ENCODE results near the gene XRCC6.
"Not testable (repeated sequence)": the region's sequence is repeated elsewhere in the genome, so short reads cannot be mapped to it uniquely, and the experiment has no call there.

Gene XRCC6

DNA sequence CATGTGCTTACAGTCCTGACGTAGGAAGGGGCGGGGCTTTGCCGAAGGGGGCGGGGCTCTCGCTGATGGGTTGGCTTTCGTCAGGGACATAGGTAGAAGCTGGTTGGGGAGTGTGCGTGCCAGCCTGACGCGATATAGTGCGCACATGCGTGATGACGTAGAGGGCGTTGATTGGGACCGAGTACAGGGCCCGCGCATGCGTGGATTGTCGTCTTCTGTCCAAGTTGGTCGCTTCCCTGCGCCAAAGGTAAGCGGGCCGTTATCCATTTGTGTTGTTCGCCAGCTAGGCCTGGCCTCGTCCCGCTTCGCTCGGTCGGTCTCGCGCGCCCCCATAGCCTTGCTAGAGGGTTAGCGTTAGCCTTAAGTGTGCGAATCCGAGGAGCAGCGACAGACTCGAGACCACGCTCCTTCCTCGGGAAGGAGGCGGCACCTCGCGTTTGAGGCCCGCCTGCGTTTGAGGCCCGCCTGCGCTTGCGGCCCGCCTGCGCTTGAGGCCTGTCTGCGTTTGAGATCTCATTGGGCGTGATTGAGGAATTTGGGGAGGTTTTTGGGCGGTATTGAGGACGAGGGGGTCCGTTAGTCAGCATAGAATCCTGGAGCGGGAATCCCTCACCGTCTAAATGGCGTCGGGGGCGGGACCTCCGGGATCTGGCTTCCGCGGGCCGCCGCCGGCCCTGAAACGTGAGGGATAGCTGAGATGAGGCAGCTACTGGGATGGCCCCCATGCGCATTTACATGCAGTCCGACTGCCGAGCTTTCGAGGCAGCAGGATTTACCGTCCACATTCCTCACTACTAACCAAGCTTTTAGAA, at the start of gene XRCC6:
XRCC6 (plus strand) TSS at position 197 of the 812 bp plus-strand sequence. CDS start 710 bp downstream, outside the sequence.
- FAIRE-seq: no peak

GRCh38 chr22:41571786-41572185, 49.3 kb upstream of the XRCC6 start:
- no peak for FAIRE-seq

- FAIRE-seq: not testable (repeated sequence)
Observed at GRCh38 chr22:41572305-41572704, 48.8 kb upstream of the XRCC6 start.

GRCh38 chr22:41573677-41574076, 47.4 kb upstream of the XRCC6 start:
- no peak for FAIRE-seq

DNA sequence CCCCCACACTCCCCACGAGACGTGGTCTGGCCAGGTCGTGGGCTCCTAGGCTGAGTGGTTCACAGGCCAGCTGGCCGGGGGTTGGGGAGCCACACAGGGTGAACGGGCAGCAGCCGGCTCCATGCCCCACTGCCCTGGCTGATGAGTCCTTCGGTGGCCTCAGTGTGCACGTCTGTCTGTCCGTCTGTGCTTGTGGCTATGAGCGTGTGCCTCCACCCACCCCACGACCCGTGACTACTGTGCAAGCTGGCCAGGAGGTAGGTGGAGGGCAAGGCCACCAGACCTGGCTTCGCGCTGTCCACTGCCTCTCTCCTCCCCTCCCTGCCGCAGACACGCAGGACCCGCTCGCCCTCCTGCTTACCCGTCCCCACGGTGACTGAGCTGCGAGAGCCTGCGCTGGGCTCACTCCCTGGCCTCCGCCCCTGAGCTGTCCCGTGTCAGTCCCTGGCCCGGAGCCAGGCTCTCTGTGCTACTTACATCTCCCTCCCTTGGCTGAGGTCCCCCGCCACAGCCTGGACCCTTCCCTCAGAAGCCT, 46.2 kb upstream of the XRCC6 start:
- FAIRE-seq: no peak

- no peak for FAIRE-seq
Observed at GRCh38 chr22:41575533-41575932, 45.6 kb upstream of the XRCC6 start.

DNA sequence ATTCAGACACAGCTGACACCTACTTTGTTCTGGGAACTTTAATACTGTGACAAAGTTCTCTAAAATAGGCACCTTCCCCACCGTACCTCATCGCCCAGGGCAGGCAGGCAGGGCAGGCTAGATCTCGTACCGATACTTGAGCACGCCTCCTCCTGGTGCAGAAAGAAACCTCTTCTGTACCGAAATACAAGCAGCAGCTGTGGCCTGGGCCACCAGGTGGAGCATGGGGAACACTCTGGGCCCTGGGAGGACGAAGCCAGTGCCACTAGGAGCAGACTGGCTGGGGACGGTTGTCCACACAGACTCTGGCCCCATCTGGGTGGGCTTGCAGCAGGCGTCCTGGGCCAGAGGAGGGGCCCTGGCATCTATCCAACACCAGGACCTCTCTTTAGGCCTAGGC, 44.2 kb upstream of the XRCC6 start:
- no peak for FAIRE-seq

- no peak for FAIRE-seq
Observed at GRCh38 chr22:41578114-41578513, 43.0 kb upstream of the XRCC6 start.

DNA sequence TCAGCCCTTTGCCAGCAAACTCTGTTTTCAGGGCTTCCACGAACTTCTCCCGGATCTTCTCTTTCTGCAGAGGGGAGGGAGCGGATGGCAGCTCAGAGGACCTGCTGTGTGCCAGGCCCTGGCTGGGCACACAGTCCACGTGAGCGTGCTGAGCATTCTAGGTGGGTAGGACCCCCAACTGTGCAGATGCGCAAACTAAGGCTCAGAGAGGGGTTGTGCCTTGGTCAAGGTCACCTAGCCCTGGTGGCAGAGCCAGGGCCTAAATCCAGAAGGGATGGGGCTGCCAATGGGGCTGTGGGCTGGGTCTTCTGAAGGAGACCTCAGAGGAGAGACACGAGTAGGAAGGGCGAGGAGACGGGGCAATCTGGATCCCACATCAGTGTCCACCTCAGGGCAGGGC, 42.3 kb upstream of the XRCC6 start:
- FAIRE-seq: no peak

GRCh38 chr22:41579297-41579996, 41.6 kb upstream of the XRCC6 start:
- no peak for FAIRE-seq

DNA sequence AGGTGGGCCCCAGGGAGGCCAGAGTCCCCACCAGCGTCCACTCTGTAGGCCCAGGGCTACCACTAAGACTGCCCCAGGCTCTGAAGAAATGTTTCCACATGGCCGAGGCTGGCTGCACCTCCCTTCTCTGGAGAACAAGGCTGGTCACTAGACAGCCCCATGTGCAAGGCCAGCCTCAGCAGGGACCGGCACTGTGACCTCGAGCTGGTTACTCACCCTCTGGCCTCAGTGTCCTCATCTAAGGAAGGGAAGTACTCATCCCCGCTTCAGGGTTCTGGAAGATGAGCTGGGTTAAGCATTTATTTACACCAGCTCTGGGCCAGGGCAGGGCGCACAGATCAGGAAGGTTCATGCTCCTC, 41.1 kb upstream of the XRCC6 start:
- no peak for FAIRE-seq

- no peak for FAIRE-seq
Observed at GRCh38 chr22:41582694-41583093, 38.4 kb upstream of the XRCC6 start.

DNA sequence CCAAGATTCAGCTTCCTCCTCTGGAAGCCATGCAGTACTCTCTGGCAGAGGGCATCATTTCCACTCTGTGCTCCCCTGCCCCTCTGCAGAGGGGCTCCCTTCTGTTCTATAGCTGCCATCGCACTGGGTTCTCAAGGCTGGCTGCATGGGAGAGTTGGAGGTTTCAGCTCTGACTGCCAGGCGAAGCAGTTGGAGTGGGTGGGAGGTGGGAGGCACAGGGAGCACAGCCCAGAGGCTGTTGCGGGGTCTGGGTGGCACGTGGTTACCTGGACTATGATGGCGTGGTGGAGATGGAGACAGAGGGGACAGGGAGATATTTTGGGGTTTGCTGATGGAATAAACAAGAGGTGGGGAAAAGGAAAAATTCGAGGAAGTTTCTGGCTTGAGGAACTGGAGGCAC, 36.2 kb upstream of the XRCC6 start:
- FAIRE-seq: no peak

DNA sequence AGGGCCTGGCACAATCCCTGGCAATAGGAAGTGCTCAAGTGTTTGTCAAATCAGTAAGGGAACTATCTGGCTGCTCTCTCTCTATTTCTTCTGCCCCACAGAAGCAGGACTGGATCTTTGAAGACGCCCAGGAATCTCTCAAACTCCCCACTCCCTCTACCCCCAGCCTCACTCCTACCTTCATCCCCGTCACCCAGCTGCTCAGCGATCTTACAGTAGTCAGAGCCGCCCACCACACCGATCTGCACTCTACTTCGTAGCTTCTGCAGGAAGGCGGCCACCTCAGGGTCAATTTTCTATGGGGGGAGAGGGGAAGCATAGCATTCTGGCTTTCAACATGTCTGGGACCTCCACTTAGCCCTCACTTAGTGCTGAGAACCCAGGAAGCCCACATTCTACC, 35.2 kb upstream of the XRCC6 start:
- FAIRE-seq: no peak

- FAIRE-seq: no peak
Observed at GRCh38 chr22:41587347-41587723, 33.8 kb upstream of the XRCC6 start.

DNA sequence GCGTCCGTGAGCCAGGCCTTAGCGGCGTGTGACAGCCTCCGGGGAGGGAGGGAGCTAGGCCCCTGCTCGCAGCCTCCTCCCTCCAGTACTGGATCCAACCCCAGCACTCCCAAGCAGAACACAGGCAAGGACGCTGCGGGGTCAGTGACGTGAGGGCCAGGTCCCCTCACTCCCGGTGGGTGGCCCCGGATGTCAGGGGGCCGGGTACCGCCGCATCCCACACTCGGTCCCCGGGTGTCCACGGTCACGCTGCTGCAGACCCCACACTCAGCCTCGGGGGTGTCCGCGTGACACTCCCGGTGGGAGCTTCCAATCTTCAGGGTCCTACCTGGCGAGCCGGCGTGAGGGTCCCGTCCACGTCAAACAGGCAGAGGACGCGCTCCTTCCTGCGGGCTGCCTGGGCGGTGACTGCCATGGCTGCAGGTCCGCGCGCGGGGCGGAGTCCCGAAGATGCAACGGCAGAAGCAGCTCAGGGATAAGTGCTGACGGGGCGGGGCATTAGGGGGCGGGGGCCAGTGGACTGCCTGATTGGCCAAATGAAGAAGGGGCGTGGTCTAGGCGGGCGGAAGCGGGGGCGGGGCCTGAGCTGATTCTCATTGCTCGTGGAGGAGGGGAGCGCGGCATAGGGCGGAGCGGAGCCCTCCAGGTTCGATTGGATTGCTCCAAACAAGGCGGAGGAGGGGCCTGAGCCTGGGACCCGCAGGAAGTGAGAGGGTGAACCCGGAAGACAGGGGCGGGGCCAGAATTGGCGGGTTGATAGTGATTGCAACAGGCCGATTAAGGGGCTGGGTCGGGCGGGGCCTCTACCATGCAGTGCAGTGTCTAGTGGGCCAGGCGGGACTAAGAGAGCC, 31.5 kb upstream of the XRCC6 start, which contains the start of gene PMM1:
PMM1 (minus strand) TSS at position 450 of the 851 bp plus-strand sequence; CDS start at position 415, 35 bp downstream.
- FAIRE-seq: no peak

GRCh38 chr22:41593336-41593960, 27.6 kb upstream of the XRCC6 start:
- not testable (repeated sequence) for FAIRE-seq

GRCh38 chr22:41595703-41596102, 25.4 kb upstream of the XRCC6 start:
- FAIRE-seq: no peak

DNA sequence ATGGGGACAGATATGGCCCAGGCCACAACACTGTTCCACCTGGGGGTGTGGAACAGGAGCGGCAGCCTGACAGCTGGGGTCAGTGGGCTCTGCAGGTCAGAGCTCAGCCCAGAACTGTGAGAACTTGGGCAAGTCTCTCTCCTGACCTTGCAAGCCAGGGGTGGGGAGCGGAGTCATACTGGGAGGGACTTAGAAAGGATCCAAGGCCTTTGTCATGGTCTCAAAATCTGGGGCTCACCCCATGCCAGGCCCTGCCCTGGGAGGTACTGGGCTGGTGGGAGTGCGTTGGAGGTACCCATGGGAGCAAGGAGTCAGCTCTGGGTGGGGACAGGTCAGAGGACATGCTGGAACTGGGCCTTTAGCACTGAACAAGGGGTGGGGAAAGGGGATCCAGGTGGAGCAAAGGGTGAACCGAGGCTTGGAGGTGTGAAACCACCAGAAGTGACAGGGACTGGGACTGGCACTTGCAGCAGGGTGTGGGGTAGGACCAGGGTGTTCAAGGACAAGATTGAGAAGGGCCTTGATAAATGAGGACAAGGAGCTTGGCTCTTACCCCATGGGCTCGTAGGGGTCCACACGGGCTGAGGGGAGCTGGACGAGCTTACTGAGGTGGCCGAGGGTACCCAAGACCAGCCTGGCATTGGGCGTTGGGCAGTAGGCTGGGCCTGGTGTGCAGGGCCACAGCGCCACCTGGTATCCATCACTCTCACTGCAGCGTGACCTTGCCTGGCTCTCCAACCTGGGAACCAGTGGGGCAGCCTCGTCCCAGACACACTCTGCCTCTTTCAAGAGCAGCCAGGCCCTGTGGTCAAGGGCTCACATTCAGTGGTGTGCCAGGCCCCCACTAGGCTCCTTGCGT, 24.1 kb upstream of the XRCC6 start:
- no peak for FAIRE-seq

GRCh38 chr22:41597635-41597953, 23.5 kb upstream of the XRCC6 start:
- no peak for FAIRE-seq

- FAIRE-seq: no peak
Observed at GRCh38 chr22:41598081-41598480, 23.0 kb upstream of the XRCC6 start.

Measured in colon (tissue), 2 donors.